ENCODE measurements around the gene UCP2. TPM values are rescaled to one million over a fixed set of nuclear protein-coding genes. Genes with fewer than 3 reads are reported as not detected.

Gene UCP2
- total and polyA plus RNA-seq, 9 of the 15 experiments (the other 6 are each of a cell fraction or from before 2014, with no cell fraction given), result 19.2 to 216 (median 87.9) TPM

DNA sequence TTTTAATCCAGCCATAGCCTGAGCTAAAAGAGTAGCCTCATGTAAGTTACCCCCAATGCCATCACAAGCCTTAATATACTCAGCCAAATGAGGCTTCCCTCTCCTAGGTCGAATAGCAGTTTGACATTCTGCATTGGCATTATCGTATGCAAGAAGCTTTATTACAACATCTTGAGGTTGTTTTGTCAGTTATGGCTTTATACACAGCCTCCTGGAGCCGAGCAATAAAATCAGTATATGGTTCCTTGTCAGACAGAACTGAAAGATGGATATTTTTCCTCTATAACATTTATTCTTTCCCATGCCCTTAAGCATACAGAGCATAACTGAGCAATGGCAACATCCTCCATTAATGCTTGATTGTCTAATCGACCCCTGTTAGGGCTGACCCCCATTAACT, 37.2 kb downstream of the UCP2 start:
- Histone ChIP-seq H4K20me1 (replicated peaks; ENCODE audit: control insufficient read depth, insufficient read depth, low read length) (no peaks in the 10 kb centered on the region), H3K4me1 (replicated peaks in 1 of 2; ENCODE audit: control insufficient read depth in 2 of 2, insufficient read depth in 2 of 2, low read length in 2 of 2) (no peaks in the 10 kb centered on the region; a peak in 1 of 5 replicates), H3K36me3 (ENCODE audit: control insufficient read depth, insufficient read depth, low read length) (no peaks in the 10 kb centered on the region), H3K79me2 (ENCODE audit: control insufficient read depth, insufficient read depth, low read length) (no peaks in the 10 kb centered on the region), H2AFZ (ENCODE audit: low read depth, low read length) (no peak overlapping the region), H3K9ac (ENCODE audit: insufficient read depth in 1 of 2, low read depth in 2 of 2, low read length in 2 of 2) (no peak overlapping the region), H3K27me3 (ENCODE audit: control insufficient read depth in 2 of 2, insufficient read depth in 2 of 2, low read length in 2 of 2) (no peaks in the 10 kb centered on the region; a peak in 1 of 5 replicates), H3K27ac (ENCODE audit: extremely low read depth, low read depth, low read length) (no peak overlapping the region), H3K4me3 (no peak overlapping the region), H3K4me2 (ENCODE audit: insufficient read depth, low read length) (no peak overlapping the region), H3K9me3 (replicated peaks; ENCODE audit: control insufficient read depth, insufficient read depth, low read depth, low read length) (peaks cover 3% of the 10 kb centered on the region; the same call in 1 of the 2 replicates), H3K9me1 (ENCODE audit: control insufficient read depth, insufficient read depth, low read length) (no peaks in the 10 kb centered on the region)
- ChIA-PET CTCF (ENCODE audit: low intra/inter-chr PET ratio) (no interaction called here), POLR2A (no interaction called here)
- no peak for ATAC-seq
- DNase-seq (ENCODE audit: extremely low read depth in 1 of 4, low spot score in 3 of 4), result no peak
- no peak for TF ChIP-seq HMGN3 (IDR thresholded peaks at IDR 0.05; ENCODE audit: borderline replicate concordance, extremely low read depth, insufficient read length, low read depth, low read length)
- TF ChIP-seq SRSF3 (IDR thresholded peaks at IDR 0.05; ENCODE audit: insufficient read depth, low read length), result no peak
- no peak for TF ChIP-seq POLR3G (IDR thresholded peaks at IDR 0.05; ENCODE audit: extremely low read depth, insufficient read length, insufficient replicate concordance)
- TF ChIP-seq ZNF134 (CRISPR knock-in tag; conservative IDR thresholded peaks at IDR 0.05), result no peak
- TF ChIP-seq NCOA2 (IDR thresholded peaks at IDR 0.05; ENCODE audit: partially characterized antibody in 2 of 2), result no peak
- TF ChIP-seq XRCC3 (IDR thresholded peaks at IDR 0.05), result no peak
- WGBS (ENCODE audit: insufficient coverage, low coverage, missing lambda C conversion rate), result 6% methylated on average over 4 of the region's 4 CpGs
- no peak for FAIRE-seq
- intact Hi-C loops (cut with micrococcal nuclease), result no loop called here
- no TSS peak for BruUV-seq (replicated peaks)
- in situ Hi-C loops (cut with MboI), result no loop called here

DNA sequence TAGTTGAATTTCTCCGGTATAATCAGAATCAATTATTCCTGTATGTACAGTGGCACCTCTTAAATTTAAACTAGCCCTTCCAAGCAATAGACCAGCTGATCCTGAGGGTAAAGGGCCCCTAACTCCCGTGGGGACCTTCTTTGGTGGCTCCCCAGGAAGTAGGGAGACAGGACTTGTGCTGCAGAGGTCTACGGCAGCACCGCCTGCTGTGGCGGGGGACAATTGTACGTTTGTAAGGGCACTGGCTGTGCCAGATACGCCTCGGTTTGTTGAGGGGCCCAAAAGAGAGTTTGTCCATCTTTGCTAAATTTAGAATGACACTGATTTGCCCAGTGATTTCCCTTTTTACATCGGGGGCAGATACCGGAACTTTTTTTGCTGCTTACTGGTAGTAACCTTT, 37.7 kb downstream of the UCP2 start:
- ATAC-seq (no peak), FAIRE-seq (no peak), DNase-seq (ENCODE audit: extremely low read depth in 1 of 4, low spot score in 3 of 4) (no peak)
- H3K27ac ChIP-seq (ENCODE audit: extremely low read depth, low read depth, low read length), result no peak overlapping the region
- ChIA-PET CTCF (ENCODE audit: low intra/inter-chr PET ratio) (no interaction called here), POLR2A (no interaction called here)
- H3K9me3 ChIP-seq (replicated peaks; ENCODE audit: control insufficient read depth, insufficient read depth, low read depth, low read length), result peaks cover 3% of the 10 kb centered on the region; the same call in 1 of the 2 replicates
- H3K4me1 ChIP-seq (replicated peaks in 1 of 2; ENCODE audit: control insufficient read depth in 2 of 2, insufficient read depth in 2 of 2, low read length in 2 of 2), result no peaks in the 10 kb centered on the region; a peak in 1 of 5 replicates
- H3K27me3 ChIP-seq (ENCODE audit: control insufficient read depth in 2 of 2, insufficient read depth in 2 of 2, low read length in 2 of 2), result no peaks in the 10 kb centered on the region; a peak in 1 of 5 replicates
- H3K4me3 ChIP-seq, result no peak overlapping the region
- no peak overlapping the region for H2AFZ ChIP-seq (ENCODE audit: low read depth, low read length)
- no peak overlapping the region for H3K4me2 ChIP-seq (ENCODE audit: insufficient read depth, low read length)
- WGBS (ENCODE audit: insufficient coverage, low coverage, missing lambda C conversion rate), result 49% methylated on average over 9 of the region's 10 CpGs
- H3K9me1 ChIP-seq (ENCODE audit: control insufficient read depth, insufficient read depth, low read length), result no peaks in the 10 kb centered on the region
- H4K20me1 ChIP-seq (replicated peaks; ENCODE audit: control insufficient read depth, insufficient read depth, low read length), result no peaks in the 10 kb centered on the region
- in situ Hi-C loops (cut with MboI) (no loop called here), intact Hi-C loops (cut with micrococcal nuclease) (no loop called here)
- H3K9ac ChIP-seq (ENCODE audit: insufficient read depth in 1 of 2, low read depth in 2 of 2, low read length in 2 of 2), result no peak overlapping the region
- BruUV-seq (replicated peaks), result no TSS peak
- H3K79me2 ChIP-seq (ENCODE audit: control insufficient read depth, insufficient read depth, low read length), result no peaks in the 10 kb centered on the region
- no peaks in the 10 kb centered on the region for H3K36me3 ChIP-seq (ENCODE audit: control insufficient read depth, insufficient read depth, low read length)
- TF ChIP-seq CBX8 (IDR thresholded peaks at IDR 0.05; ENCODE audit: borderline replicate concordance, extremely low read depth, low read depth, low read length, poor library complexity, severe bottlenecking) (no peak), PURB (CRISPR knock-in tag; IDR thresholded peaks at IDR 0.05; ENCODE audit: low read depth) (no peak), MYNN (IDR thresholded peaks at IDR 0.05) (no peak), MYNN (CRISPR knock-in tag; IDR thresholded peaks at IDR 0.05) (no peak), POLR3G (IDR thresholded peaks at IDR 0.05; ENCODE audit: extremely low read depth, insufficient read length, insufficient replicate concordance) (no peak), MCM5 (IDR thresholded peaks at IDR 0.05; ENCODE audit: low read depth) (no peak), SUPT5H (IDR thresholded peaks at IDR 0.05) (no peak), ZSCAN29 (IDR thresholded peaks at IDR 0.05) (no peak), SMARCC2 (IDR thresholded peaks at IDR 0.05; ENCODE audit: low read depth) (no peak), MAFG (tag; conservative IDR thresholded peaks at IDR 0.05) (no peak), EP300 (IDR thresholded peaks at IDR 0.05; ENCODE audit: low read length) (no peak), NR3C1 (CRISPR knock-in tag; IDR thresholded peaks at IDR 0.05) (no peak)
- TF ChIP-seq, protein P1, sequence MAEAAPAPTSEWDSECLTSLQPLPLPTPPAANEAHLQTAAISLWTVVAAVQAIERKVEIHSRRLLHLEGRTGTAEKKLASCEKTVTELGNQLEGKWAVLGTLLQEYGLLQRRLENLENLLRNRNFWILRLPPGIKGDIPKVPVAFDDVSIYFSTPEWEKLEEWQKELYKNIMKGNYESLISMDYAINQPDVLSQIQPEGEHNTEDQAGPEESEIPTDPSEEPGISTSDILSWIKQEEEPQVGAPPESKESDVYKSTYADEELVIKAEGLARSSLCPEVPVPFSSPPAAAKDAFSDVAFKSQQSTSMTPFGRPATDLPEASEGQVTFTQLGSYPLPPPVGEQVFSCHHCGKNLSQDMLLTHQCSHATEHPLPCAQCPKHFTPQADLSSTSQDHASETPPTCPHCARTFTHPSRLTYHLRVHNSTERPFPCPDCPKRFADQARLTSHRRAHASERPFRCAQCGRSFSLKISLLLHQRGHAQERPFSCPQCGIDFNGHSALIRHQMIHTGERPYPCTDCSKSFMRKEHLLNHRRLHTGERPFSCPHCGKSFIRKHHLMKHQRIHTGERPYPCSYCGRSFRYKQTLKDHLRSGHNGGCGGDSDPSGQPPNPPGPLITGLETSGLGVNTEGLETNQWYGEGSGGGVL (CRISPR knock-in tag; IDR thresholded peaks at IDR 0.05), result no peak

Data from K562 (cell line).